Thoracic aorta (tissue), 2 donors: ENCODE measurements around the gene CADPS. TPM values are rescaled to one million over a fixed set of nuclear protein-coding genes. Genes with fewer than 3 reads are reported as not detected.

ENCODE experiments used
- ATAC-seq: fragments of 150-250 bp; one replicate; pipeline ENCODE4 v1.8.0; 2017; ENCODE audit warnings: low read depth; ENCODE audit not compliant: insufficient number of reproducible peaks, low FRiP score
- DNase-seq: peaks from one replicate; pipeline ENCODE4 v3.0.0-alpha.2; 2020; ENCODE audit warnings: low spot score
- H3K27ac ChIP-seq, 2 donors: fragments of 200-600 bp; sonication (generic); 1 replicate in 1 of 2; 2 replicates in 1 of 2; pipeline ENCODE4 v1.5.1; 2016; ENCODE audit warnings: mild to moderate bottlenecking in 2 of 2, moderate library complexity in 2 of 2
- H3K27me3 ChIP-seq: fragments of 200-600 bp; sonication (generic); replicated peaks from 2 replicates; pipeline ENCODE4 v1.6.0; 2016; ENCODE audit warnings: mild to moderate bottlenecking; ENCODE audit not compliant: insufficient read depth
- H3K36me3 ChIP-seq: fragments of 200-600 bp; sonication (generic); one replicate; pipeline ENCODE4 v1.5.1; 2016
- H3K4me1 ChIP-seq, 2 donors: fragments of 200-600 bp; sonication (generic); 1 replicate in 1 of 2; 2 replicates in 1 of 2; pipeline versions ENCODE4 v1.5.1 to v1.6.0; 2016; ENCODE audit warnings: low read depth in 2 of 2, mild to moderate bottlenecking in 1 of 2; ENCODE audit not compliant: control insufficient read depth in 1 of 2
- H3K4me3 ChIP-seq: fragments of 200-600 bp; sonication (generic); 2 replicates; pipeline ENCODE4 v1.5.1; 2016; ENCODE audit warnings: mild to moderate bottlenecking
- H3K9me3 ChIP-seq: fragments of 200-600 bp; sonication (generic); 2 replicates; pipeline ENCODE4 v1.5.1; 2016
- CTCF ChIP-seq: fragments of 200-600 bp; sonication (generic); IDR thresholded peaks from one replicate; pipeline ENCODE4 v1.5.1; 2019; ENCODE audit warnings: antibody characterized with exemption
- total RNA-seq, 2 donors: library from RNA; depleted of rRNA; stranded (reverse); fragments of >200 nt; gene quantifications; one replicate each; pipeline versions ENCODE4 v1.1.0 to v1.2.3, GENCODE V29; 2016

Gene CADPS
- total RNA-seq, 2 donors from 2014 or later = 0.14 to 7.2 TPM

DNA sequence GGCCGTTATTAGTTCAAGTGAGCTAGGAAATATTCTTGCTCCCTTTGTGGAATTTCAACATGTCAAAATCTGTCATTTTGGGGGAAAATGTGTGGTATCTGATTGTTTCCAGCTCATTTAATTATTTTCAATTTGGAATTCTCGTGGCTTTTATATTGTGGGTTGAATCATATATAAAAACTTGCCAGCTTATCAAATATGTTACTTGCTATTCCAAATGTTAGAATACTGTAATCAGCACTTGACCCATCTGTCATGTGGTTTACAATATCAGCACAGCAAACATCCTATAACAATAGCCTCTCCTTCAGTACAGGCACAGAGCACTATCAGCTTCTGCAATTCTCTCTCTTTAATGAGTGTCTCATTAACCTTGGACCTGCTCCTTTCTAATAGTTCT lies 371.7 kb downstream of the CADPS start:
- no peak for ATAC-seq
- Histone ChIP-seq H3K9me3 (no peaks in the 10 kb centered on the region), H3K27ac (no peak overlapping the region), H3K4me1 (peaks cover 0 to 7% of the 10 kb centered on the region in 2 donors), H3K36me3 (no peaks in the 10 kb centered on the region), H3K27me3 (no peaks in the 10 kb centered on the region), H3K4me3 (no peak overlapping the region)
- no peak for TF ChIP-seq CTCF
- DNase-seq = no peak

DNA sequence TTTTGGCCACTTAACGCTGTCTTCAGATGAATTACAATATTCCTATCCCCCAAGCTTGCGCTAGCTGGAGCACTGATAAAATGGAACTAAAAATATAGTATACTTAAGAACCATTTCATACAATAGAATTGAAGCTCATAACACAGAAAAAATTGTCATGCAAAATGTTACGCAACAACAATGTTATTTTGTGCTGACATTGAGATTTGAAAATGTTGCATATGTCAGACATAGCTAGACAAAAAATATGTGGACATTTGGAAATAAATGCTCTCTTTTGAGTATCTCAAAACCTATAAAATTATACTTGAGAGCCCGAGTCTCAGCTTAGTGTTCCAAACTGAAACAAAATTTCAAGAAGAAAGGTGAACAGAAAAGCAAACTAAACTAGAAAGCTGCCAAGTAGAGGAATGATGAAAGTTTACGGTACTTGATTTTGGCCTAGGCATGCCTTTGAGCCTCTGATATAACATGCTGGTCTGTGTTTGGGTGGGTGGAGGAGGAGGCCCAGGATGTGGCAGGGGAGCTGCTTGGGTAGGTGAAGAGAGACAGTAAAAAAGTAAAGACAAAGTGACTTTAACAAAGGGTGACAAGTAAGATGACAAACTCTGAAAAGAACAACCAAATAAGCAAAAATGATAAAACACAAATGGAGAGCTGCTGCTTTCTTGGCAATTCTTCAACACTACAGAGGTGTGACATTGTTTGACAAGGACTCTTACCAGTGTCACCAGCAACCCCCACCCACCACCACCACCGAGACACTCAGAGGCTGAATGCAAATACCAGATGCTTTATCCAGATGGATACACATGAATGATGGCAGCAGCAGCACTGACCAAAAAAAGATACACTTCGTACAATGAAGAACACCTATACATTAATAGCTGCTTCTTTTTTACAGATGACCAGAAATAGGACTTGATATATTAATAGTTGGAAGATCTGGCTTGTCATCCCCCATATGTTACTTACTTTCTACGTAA lies 372.6 kb downstream of the CADPS start:
- ATAC-seq = no peak

DNA sequence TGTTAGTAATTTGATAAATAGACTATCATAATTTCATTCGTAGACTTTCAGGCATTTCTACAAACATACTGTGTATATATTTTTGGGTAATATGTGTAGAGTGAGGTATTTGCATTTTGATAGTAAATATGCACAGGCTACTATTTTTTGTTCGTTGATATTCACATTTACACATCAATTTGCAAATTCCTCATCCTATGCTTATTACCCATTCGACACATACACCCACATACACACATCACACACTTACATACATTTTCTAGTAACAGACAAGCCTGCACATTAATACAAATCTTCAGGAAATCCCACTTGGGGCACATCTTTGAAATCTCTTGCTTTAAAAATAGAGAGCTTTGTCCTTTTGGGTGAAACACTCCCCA lies 373.9 kb downstream of the CADPS start:
- DNase-seq = no peak
- no peak overlapping the region for H3K27ac ChIP-seq
- ATAC-seq = no peak
- H3K4me1 ChIP-seq = peaks cover 0 to 7% of the 10 kb centered on the region in 2 donors
- no peaks in the 10 kb centered on the region for H3K27me3 ChIP-seq
- no peak overlapping the region for H3K4me3 ChIP-seq
- TF ChIP-seq CTCF = no peak
- no peaks in the 10 kb centered on the region for H3K9me3 ChIP-seq
- H3K36me3 ChIP-seq = no peaks in the 10 kb centered on the region

More for the DNA sequence above, 372.6 kb downstream of the CADPS start:
- no peaks in the 10 kb centered on the region for H3K36me3 ChIP-seq
- TF ChIP-seq CTCF = no peak
- no peaks in the 10 kb centered on the region for H3K27me3 ChIP-seq
- H3K4me1 ChIP-seq = peaks cover 0 to 7% of the 10 kb centered on the region in 2 donors
- no peak overlapping the region for H3K4me3 ChIP-seq
- no peak for DNase-seq
- no peak overlapping the region for H3K27ac ChIP-seq
- no peaks in the 10 kb centered on the region for H3K9me3 ChIP-seq

DNA sequence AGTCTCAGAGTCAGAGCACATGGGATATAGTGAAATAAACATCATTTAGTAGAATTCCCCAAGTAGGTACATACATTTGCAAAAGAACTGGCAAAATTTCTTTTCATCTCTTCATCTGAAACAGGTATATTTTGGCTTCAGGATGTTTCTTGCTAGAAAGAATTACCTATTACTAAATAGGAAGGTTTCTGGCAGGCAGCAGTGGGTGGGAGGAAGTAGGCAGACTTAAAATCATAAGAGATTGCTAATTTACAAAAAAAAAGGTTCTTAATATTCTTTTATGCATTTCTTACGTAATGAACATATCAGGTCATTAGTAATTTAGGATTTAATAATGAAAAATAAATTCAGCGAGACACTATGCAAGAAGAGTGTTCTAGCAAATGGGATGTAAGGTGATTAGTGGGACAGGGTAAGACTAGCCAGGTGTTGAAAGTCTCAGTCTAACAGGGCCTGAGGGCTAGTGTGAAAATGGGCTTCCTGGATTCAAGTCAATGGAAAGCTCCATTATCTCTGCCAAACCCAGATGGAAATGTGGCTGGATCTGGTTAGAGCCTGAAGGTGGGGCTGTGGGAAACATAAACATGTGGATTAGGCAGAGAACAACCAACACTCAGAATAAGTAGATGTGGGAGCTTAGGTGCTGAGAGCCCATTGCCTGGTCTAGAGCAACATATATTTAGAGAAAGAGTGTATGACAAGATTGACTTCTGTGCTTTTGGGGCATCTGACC lies 374.5 kb downstream of the CADPS start:
- Histone ChIP-seq H3K9me3 (no peaks in the 10 kb centered on the region), H3K36me3 (no peaks in the 10 kb centered on the region), H3K27me3 (no peaks in the 10 kb centered on the region), H3K27ac (no peak overlapping the region), H3K4me3 (no peak overlapping the region), H3K4me1 (peaks cover 0 to 7% of the 10 kb centered on the region in 2 donors)
- ATAC-seq (no peak), DNase-seq (no peak)
- TF ChIP-seq CTCF = no peak

GRCh38 chr3:62497156-62497555 lies 378.1 kb downstream of the CADPS start:
- ATAC-seq (no peak), DNase-seq (no peak)
- Histone ChIP-seq H3K9me3 (no peaks in the 10 kb centered on the region), H3K4me3 (no peak overlapping the region), H3K36me3 (no peaks in the 10 kb centered on the region), H3K4me1 (peaks cover 0 to 7% of the 10 kb centered on the region in 2 donors), H3K27me3 (no peaks in the 10 kb centered on the region), H3K27ac (no peak overlapping the region)
- no peak for TF ChIP-seq CTCF
